Spleen (tissue), 7 donors: ENCODE data around the gene SHOC2.

Source experiments
- POLR2A ChIP-seq, 3 donors: fragments of 450-650 bp; IDR thresholded peaks; one replicate each; pipeline ENCODE4 v1.5.1; 2017; ENCODE audit warnings: antibody characterized with exemption in 3 of 3, mild to moderate bottlenecking in 1 of 3
- POLR2AphosphoS5 ChIP-seq, 3 donors: sonication (generic); formaldehyde crosslinking; IDR thresholded peaks; one replicate each; pipeline ENCODE4 v1.5.1; 2017; ENCODE audit warnings: antibody characterized with exemption in 3 of 3
- TF ChIP-seq, protein P1 (sequence below), 11 experiments: fragments of 200-600 bp in 7 of 11; fragments of 450-650 bp in 4 of 11; sonication (generic) in 4 of 11; IDR thresholded peaks in 8 of 11; conservative IDR thresholded peaks in 3 of 11; 1 replicate in 7 of 11; 2 replicates in 4 of 11; pipeline versions ENCODE4 v1.4.0 to v1.8.0; 2016 to 2021; ENCODE audit warnings: antibody characterized with exemption in 11 of 11, inconsistent platforms in 4 of 11, mild to moderate bottlenecking in 1 of 11
- donor health status: DM: no; HTN: no; CAD: no; lungs with moderate emphysema.
- donor health status: DM: no; HTN: no; CAD: no.
- donor health status: DM: no; HTN: no; CAD: no.

DNA sequence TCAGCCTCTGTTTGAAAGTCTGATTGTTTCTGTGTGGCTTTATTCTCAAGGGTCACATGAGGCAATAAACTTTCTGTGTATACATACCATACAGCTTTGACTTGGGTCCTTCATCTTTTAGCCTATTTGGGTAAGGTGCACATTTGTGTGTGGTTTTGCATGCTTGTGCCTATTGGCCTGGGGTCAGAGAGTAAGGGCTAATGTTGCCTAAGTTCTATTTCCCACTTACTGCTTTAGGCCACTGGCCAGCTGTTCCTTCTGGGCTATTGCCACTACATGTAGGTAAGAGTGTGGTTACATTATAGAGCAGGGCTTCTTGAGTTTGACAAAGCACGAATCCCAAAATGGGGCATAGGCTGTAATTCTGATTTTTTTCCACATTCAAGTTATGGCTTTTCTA, 22.2 kb upstream of the SHOC2 start:
- TF ChIP-seq POLR2A (IDR thresholded peaks at IDR 0.05) (no peak), POLR2AphosphoS5 (IDR thresholded peaks at IDR 0.05) (peak in 1 of 3 donors; percentile 32)
- TF ChIP-seq, protein P1, sequence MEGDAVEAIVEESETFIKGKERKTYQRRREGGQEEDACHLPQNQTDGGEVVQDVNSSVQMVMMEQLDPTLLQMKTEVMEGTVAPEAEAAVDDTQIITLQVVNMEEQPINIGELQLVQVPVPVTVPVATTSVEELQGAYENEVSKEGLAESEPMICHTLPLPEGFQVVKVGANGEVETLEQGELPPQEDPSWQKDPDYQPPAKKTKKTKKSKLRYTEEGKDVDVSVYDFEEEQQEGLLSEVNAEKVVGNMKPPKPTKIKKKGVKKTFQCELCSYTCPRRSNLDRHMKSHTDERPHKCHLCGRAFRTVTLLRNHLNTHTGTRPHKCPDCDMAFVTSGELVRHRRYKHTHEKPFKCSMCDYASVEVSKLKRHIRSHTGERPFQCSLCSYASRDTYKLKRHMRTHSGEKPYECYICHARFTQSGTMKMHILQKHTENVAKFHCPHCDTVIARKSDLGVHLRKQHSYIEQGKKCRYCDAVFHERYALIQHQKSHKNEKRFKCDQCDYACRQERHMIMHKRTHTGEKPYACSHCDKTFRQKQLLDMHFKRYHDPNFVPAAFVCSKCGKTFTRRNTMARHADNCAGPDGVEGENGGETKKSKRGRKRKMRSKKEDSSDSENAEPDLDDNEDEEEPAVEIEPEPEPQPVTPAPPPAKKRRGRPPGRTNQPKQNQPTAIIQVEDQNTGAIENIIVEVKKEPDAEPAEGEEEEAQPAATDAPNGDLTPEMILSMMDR (IDR thresholded peaks at IDR 0.05 in 8 of 11, conservative IDR thresholded peaks at IDR 0.05 in 3 of 11) = no peak
